K562 (cell line): ENCODE data around the gene CPNE9. TPM values are rescaled to one million over a fixed set of nuclear protein-coding genes. Genes with fewer than 3 reads are reported as not detected.
A peak's percentile ranks its signal among the peaks of the same experiment; 100 is the strongest.

Source experiments
- ATAC-seq: fragments of 200-7000 bp; cut with Tn5 transposase; 3 replicates; pipeline ENCODE4 v1.9.1; 2020; ENCODE audit warnings: moderate library complexity
- BruUV-seq: library from RNA; stranded (reverse); fragments of 400-500 nt; replicated peaks from 2 replicates; lab custom pipeline; 2021; lab: Mats Ljungman, UMichigan
- CTCF ChIA-PET: fragments of 300-600 bp; formaldehyde crosslinking; extraction: SDS; loops from one replicate; lab custom pipeline; 2021; ENCODE audit warnings: low intra/inter-chr PET ratio; lab: Yijun Ruan, JAX
- POLR2A ChIA-PET: fragments of 300-600, 350-650 bp; sonication (Branson Sonifier 250); formaldehyde crosslinking; extraction: SDS; loops from one replicate; lab custom pipeline; 2021; ENCODE audit warnings: antibody characterized with exemption, inconsistent platforms; lab: Yijun Ruan, JAX
- DNase-seq, 4 experiments: peaks; one replicate each; pipeline versions ENCODE4 v3.0.0 to v3.0.0-alpha.2; 2011 to 2018; ENCODE audit warnings: low spot score in 3 of 4, mixed read lengths in 3 of 4; ENCODE audit errors: extremely low read depth in 1 of 4
- FAIRE-seq: peaks from 2 replicates; lab custom pipeline; 2011; peaks lifted over from hg19 to GRCh38; lab: Jason Lieb, UNC
- H2AFZ ChIP-seq: 2 replicates; pipeline ENCODE4 v1.6.0; 2011; ENCODE audit warnings: low read depth, low read length, control low read depth, inconsistent platforms
- H3K27ac ChIP-seq: fragments of 200-600 bp; 3 replicates; pipeline ENCODE4 v1.8.0; 2011; ENCODE audit warnings: low read depth, mild to moderate bottlenecking, control low read depth, inconsistent platforms, low read length, moderate library complexity, mixed read lengths; ENCODE audit errors: extremely low read depth
- H3K27me3 ChIP-seq, 2 experiments: fragments of 300-600 bp in 1 of 2; 2 replicates in 1 of 2; 3 replicates in 1 of 2; pipeline versions ENCODE4 v1.6.0 to v1.8.0; 2011; ENCODE audit warnings: inconsistent platforms in 2 of 2, low read length in 2 of 2, mild to moderate bottlenecking in 1 of 2, mixed read lengths in 1 of 2, moderate library complexity in 1 of 2; ENCODE audit not compliant: control insufficient read depth in 2 of 2, insufficient read depth in 2 of 2
- H3K36me3 ChIP-seq: fragments of 300-600 bp; 3 replicates; pipeline ENCODE4 v1.8.0; 2011; ENCODE audit warnings: mild to moderate bottlenecking, low read length, inconsistent platforms; ENCODE audit not compliant: control insufficient read depth, insufficient read depth
- H3K4me1 ChIP-seq, 2 experiments: fragments of 200-600 bp in 1 of 2; replicated peaks in 1 of 2; 2 replicates in 1 of 2; 3 replicates in 1 of 2; pipeline versions ENCODE4 v1.5.1 to v1.8.0; 2011; ENCODE audit warnings: inconsistent platforms in 2 of 2, low read length in 2 of 2, mild to moderate bottlenecking in 1 of 2, mixed read lengths in 1 of 2, moderate library complexity in 1 of 2; ENCODE audit not compliant: control insufficient read depth in 2 of 2, insufficient read depth in 2 of 2
- H3K4me2 ChIP-seq: 2 replicates; pipeline ENCODE4 v1.6.1; 2011; ENCODE audit warnings: low read length, control low read depth, inconsistent platforms, mixed read lengths; ENCODE audit not compliant: insufficient read depth
- H3K4me3 ChIP-seq: fragments of 200-600 bp; sonication (generic), shearing (Covaris generic); 2 replicates; pipeline ENCODE4 v1.5.1; 2016; ENCODE audit warnings: control low read depth, inconsistent platforms
- H3K79me2 ChIP-seq: fragments of 200-600 bp; 3 replicates; pipeline ENCODE4 v1.8.0; 2011; ENCODE audit warnings: low read length, inconsistent platforms; ENCODE audit not compliant: control insufficient read depth, insufficient read depth
- H3K9ac ChIP-seq, 2 experiments: 2 replicates each; pipeline versions ENCODE4 v1.6.0 to v1.6.1; 2011; ENCODE audit warnings: low read depth in 2 of 2, low read length in 2 of 2, control low read depth in 1 of 2, inconsistent platforms in 1 of 2, mild to moderate bottlenecking in 1 of 2, mixed read lengths in 1 of 2; ENCODE audit not compliant: insufficient read depth in 1 of 2
- H3K9me1 ChIP-seq: one replicate; pipeline ENCODE4 v1.6.0; 2011; ENCODE audit warnings: inconsistent platforms, mild to moderate bottlenecking, low read length, moderate library complexity; ENCODE audit not compliant: control insufficient read depth, insufficient read depth
- H3K9me3 ChIP-seq: replicated peaks from 2 replicates; pipeline ENCODE4 v1.5.1; 2011; ENCODE audit warnings: low read depth, low read length, inconsistent platforms; ENCODE audit not compliant: control insufficient read depth, insufficient read depth
- H4K20me1 ChIP-seq: replicated peaks from 2 replicates; pipeline ENCODE4 v1.6.1; 2011; ENCODE audit warnings: low read length, inconsistent platforms, mixed read lengths; ENCODE audit not compliant: control insufficient read depth, insufficient read depth
- ADNP ChIP-seq: fragments of 200-800 bp; sonication (Bioruptor generic); IDR thresholded peaks from 2 replicates; pipeline ENCODE4 v1.6.1; 2016; ENCODE audit warnings: missing genetic modification characterization, missing compliant biosample characterization
- BHLHE40 ChIP-seq: IDR thresholded peaks from 2 replicates; pipeline ENCODE4 v1.6.1; 2011; ENCODE audit warnings: low read length, improper control_type of control experiment
- ETS2 ChIP-seq: IDR thresholded peaks from 2 replicates; pipeline ENCODE4 v1.6.1; 2016; ENCODE audit warnings: borderline replicate concordance, missing genetic modification characterization, mild to moderate bottlenecking, moderate library complexity, missing compliant biosample characterization; ENCODE audit not compliant: poor library complexity, severe bottlenecking
- HNRNPH1 ChIP-seq: fragments of 200-400 bp; formaldehyde crosslinking; optimal IDR thresholded peaks from 2 replicates; pipeline ENCODE3; 2017; ENCODE audit warnings: low read depth, mild to moderate bottlenecking, low read length, moderate library complexity
- KDM1A ChIP-seq, 2 experiments: fragments of 450-650 bp; IDR thresholded peaks; 2 replicates each; pipeline ENCODE4 v1.6.1; 2016; ENCODE audit warnings: mild to moderate bottlenecking in 2 of 2
- NELFE ChIP-seq: IDR thresholded peaks from 2 replicates; pipeline ENCODE4 v1.6.1; 2011; ENCODE audit warnings: mild to moderate bottlenecking; ENCODE audit not compliant: insufficient read depth, insufficient read length
- NONO ChIP-seq, 2 experiments: fragments of 200-400 bp in 1 of 2; fragments of 450-650 bp in 1 of 2; formaldehyde crosslinking in 1 of 2; IDR thresholded peaks; 2 replicates each; pipeline ENCODE4 v1.6.1; 2017; ENCODE audit warnings: low read depth in 2 of 2, mild to moderate bottlenecking in 2 of 2, moderate library complexity in 2 of 2, low read length in 1 of 2
- PHF21A ChIP-seq: fragments of 450-650 bp; IDR thresholded peaks from 2 replicates; pipeline ENCODE4 v1.6.1; 2017; ENCODE audit warnings: low read depth, borderline replicate concordance
- RAD51 ChIP-seq: fragments of 450-650 bp; IDR thresholded peaks from 2 replicates; pipeline ENCODE4 v1.7.1; 2016; ENCODE audit warnings: low read depth, mild to moderate bottlenecking, borderline replicate concordance
- RBM14 ChIP-seq: fragments of 200-400 bp; formaldehyde crosslinking; IDR thresholded peaks from 2 replicates; pipeline ENCODE4 v1.6.1; 2018; ENCODE audit warnings: low read depth, mild to moderate bottlenecking, low read length, moderate library complexity, borderline replicate concordance; ENCODE audit not compliant: insufficient read depth
- TSC22D4 ChIP-seq: fragments of 450-650 bp; IDR thresholded peaks from 2 replicates; pipeline ENCODE4 v1.6.1; 2016; ENCODE audit warnings: missing genetic modification characterization, missing biosample characterization, control low read depth
- YBX1 ChIP-seq: fragments of 450-650 bp; IDR thresholded peaks from 2 replicates; pipeline ENCODE4 v1.7.1; 2016; ENCODE audit warnings: mild to moderate bottlenecking
- ZNF133 ChIP-seq: fragments of 250-450 bp; sonication (Bioruptor Pico); IDR thresholded peaks from 2 replicates; pipeline ENCODE4 v1.4.0; 2020; ENCODE audit warnings: mild to moderate bottlenecking
- WGBS: fragments of 100-300 bp; shearing (Covaris generic); methylation state at CpG from one replicate; pipeline ENCODE4 v1.1.6; 2016; ENCODE audit warnings: low coverage, mixed read lengths; ENCODE audit not compliant: insufficient coverage; ENCODE audit errors: missing lambda C conversion rate; 5-methylcytosine and 5-hydroxymethylcytosine counted together
- in situ Hi-C: fragments of 300-500 bp; cut with MboI; formaldehyde crosslinking; loops from 4 replicates; pipeline ENCODE4 v1.15.0; 2018; ENCODE audit warnings: inconsistent platforms, mixed read lengths
- intact Hi-C: fragments of 100-400 bp; cut with micrococcal nuclease; formaldehyde crosslinking; loops from 2 replicates; pipeline ENCODE4 v1.14.2; 2022
- polyA plus RNA-seq, 8 experiments: library from polyadenylated mRNA; depleted of rRNA in 4 of 8; stranded (reverse) in 5 of 8; unstranded in 3 of 8; fragments of >200 nt; fragmentation: Nextera tagmentation in 2 of 8; fragmentation: Illumina TruSeq in 1 of 8; extraction: Ambion mirVana in 2 of 8; extraction: Trizol in 1 of 8; gene quantifications; 2 replicates each; pipeline versions ENCODE4 v1.2.1 to v1.2.3, GENCODE V29; 2011 to 2014; ENCODE audit warnings: inconsistent platforms in 1 of 8, missing spikeins in 1 of 8
- total RNA-seq, 7 experiments: library from RNA; depleted of rRNA in 6 of 7; stranded (reverse); fragments of >200 nt in 6 of 7; fragmentation: Illumina TruSeq in 2 of 7; extraction: Trizol in 2 of 7; gene quantifications; 2 replicates each; pipeline versions ENCODE4 v1.2.1 to v1.2.3, GENCODE V29; 2011 to 2021; ENCODE audit warnings: low replicate concordance in 1 of 7
- TF ChIP-seq, protein P1 (sequence below): fragments of 450-650 bp; formaldehyde crosslinking; IDR thresholded peaks from 2 replicates; pipeline ENCODE4 v1.4.0; 2020; ENCODE audit warnings: mild to moderate bottlenecking, mixed read lengths
- TF ChIP-seq, protein P2 (sequence below): fragments of 450-650 bp; IDR thresholded peaks from 2 replicates; pipeline ENCODE4 v1.6.1; 2014; ENCODE audit warnings: low read depth, mild to moderate bottlenecking, moderate library complexity, borderline replicate concordance
- TF ChIP-seq, protein P3 (sequence below): fragments of 450-650 bp; formaldehyde crosslinking; IDR thresholded peaks from 2 replicates; pipeline ENCODE4 v1.4.0; 2022; ENCODE audit warnings: mild to moderate bottlenecking, moderate library complexity

CPNE9 gene
- total and polyA plus RNA-seq, 9 of the 15 experiments (the other 6 are each of a cell fraction or from before 2014, with no cell fraction given), result 0.22 to 0.56 (median 0.29) TPM; not detected in 3

DNA sequence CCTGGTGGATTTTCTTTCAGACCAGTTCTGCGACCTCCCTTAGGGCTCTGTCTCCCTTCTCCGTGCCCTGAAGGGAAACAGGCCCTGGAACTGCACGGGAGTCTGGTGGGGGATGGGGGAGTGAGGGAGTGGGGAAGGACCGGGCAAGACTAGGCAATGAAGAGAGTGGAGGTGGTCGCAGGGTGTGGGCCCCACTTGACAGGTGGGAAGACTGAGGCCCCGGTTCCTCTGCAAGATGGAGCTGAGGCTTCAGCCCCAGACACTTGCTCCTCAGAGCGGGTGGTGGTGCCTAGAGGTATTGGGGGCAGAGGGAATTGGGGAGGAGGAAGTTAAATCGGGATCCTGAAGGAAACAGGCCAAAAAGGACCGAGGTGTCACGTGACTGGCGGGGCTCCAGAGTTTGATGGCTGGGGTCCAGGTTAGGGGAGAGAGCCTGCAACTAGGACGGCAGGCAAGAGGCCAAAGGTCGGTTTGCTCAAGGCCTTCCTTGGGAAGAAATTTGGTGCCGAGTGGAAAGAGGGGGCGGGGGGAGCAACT, 66.7 kb downstream of the CPNE9 start:
- H3K4me3 ChIP-seq, result peak overlapping the region; percentile 37
- H3K4me2 ChIP-seq, result peak overlapping the region; percentile 71
- FAIRE-seq (no peak), ATAC-seq (no peak), DNase-seq (no peak)
- no peaks in the 10 kb centered on the region for H3K9me1 ChIP-seq
- ChIA-PET CTCF (no interaction called here), POLR2A (interaction anchor here (0.6 to 0.9 kb wide), 5 partner anchors 10 to 317 kb away, joined by 3 to 5 read pairs (median 4); partner anchors contain the start of gene EMC3)
- in situ Hi-C loops (no loop called here), intact Hi-C loops (no loop called here)
- H3K79me2 ChIP-seq, result no peaks in the 10 kb centered on the region
- H3K4me1 ChIP-seq, result peaks cover 0 to 19% of the 10 kb centered on the region in 2 experiments; a peak in 3 of 5 replicates
- no TSS peak for BruUV-seq
- no peaks in the 10 kb centered on the region for H3K36me3 ChIP-seq
- H3K9ac ChIP-seq, result peak overlapping the region; percentile 48 to 79; a peak in 3 of 4 replicates
- H4K20me1 ChIP-seq, result no peaks in the 10 kb centered on the region
- H2AFZ ChIP-seq, result peak overlapping the region; percentile 83
- no peaks in the 10 kb centered on the region for H3K27me3 ChIP-seq
- H3K27ac ChIP-seq, result no peak overlapping the region
- no peaks in the 10 kb centered on the region for H3K9me3 ChIP-seq
- 32% methylated on average over 15 of the region's 15 CpGs for WGBS
- TF ChIP-seq RAD51, result peak; percentile 92
- TF ChIP-seq, protein P1, sequence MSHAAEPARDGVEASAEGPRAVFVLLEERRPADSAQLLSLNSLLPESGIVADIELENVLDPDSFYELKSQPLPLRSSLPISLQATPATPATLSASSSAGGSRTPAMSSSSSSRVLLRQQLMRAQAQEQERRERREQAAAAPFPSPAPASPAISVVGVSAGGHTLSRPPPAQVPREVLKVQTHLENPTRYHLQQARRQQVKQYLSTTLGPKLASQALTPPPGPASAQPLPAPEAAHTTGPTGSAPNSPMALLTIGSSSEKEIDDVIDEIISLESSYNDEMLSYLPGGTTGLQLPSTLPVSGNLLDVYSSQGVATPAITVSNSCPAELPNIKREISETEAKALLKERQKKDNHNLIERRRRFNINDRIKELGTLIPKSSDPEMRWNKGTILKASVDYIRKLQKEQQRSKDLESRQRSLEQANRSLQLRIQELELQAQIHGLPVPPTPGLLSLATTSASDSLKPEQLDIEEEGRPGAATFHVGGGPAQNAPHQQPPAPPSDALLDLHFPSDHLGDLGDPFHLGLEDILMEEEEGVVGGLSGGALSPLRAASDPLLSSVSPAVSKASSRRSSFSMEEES (CRISPR knock-in tag), result peak; percentile 93
- no peak for TF ChIP-seq ZNF133
- TF ChIP-seq KDM1A (IDR thresholded peaks at IDR 0.05), result peak; percentile 19 to 57; a peak in 2 of 4 replicates
- TF ChIP-seq, protein P2, sequence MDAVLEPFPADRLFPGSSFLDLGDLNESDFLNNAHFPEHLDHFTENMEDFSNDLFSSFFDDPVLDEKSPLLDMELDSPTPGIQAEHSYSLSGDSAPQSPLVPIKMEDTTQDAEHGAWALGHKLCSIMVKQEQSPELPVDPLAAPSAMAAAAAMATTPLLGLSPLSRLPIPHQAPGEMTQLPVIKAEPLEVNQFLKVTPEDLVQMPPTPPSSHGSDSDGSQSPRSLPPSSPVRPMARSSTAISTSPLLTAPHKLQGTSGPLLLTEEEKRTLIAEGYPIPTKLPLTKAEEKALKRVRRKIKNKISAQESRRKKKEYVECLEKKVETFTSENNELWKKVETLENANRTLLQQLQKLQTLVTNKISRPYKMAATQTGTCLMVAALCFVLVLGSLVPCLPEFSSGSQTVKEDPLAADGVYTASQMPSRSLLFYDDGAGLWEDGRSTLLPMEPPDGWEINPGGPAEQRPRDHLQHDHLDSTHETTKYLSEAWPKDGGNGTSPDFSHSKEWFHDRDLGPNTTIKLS, result no peak
- TF ChIP-seq RBM14, result no peak
- TF ChIP-seq TSC22D4 (tag), result no peak
- peak; percentile 74; the same call in 1 of the 2 replicates for TF ChIP-seq ADNP
- TF ChIP-seq NONO (IDR thresholded peaks at IDR 0.05; ENCODE audit: low read depth in 2 of 2, low read length in 1 of 2), result no peak
- TF ChIP-seq, protein P3, sequence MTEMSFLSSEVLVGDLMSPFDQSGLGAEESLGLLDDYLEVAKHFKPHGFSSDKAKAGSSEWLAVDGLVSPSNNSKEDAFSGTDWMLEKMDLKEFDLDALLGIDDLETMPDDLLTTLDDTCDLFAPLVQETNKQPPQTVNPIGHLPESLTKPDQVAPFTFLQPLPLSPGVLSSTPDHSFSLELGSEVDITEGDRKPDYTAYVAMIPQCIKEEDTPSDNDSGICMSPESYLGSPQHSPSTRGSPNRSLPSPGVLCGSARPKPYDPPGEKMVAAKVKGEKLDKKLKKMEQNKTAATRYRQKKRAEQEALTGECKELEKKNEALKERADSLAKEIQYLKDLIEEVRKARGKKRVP (CRISPR knock-in tag), result no peak
- no peak for TF ChIP-seq YBX1
- peak; percentile 25; the same call in 1 of the 2 replicates for TF ChIP-seq PHF21A
- TF ChIP-seq NELFE, result no peak
- TF ChIP-seq ETS2 (tag), result no peak
- peak; percentile 58 for TF ChIP-seq BHLHE40
- TF ChIP-seq HNRNPH1, result no peak
